Measurements from ENCODE around the gene HPGDS. TPM values are rescaled to one million over a fixed set of nuclear protein-coding genes. Genes with fewer than 3 reads are reported as not detected.

The HPGDS gene
- total and polyA plus RNA-seq, 10 of the 15 experiments (the other 5 are each of a cell fraction or from before 2014, with no cell fraction given), result not detected

GRCh38 chr4:94378047-94378446, 35.4 kb upstream of the HPGDS start (continued):
- TF ChIP-seq JUND (IDR thresholded peaks at IDR 0.05; ENCODE audit: low read depth, low read length) (no peak), MLLT1 (IDR thresholded peaks at IDR 0.05) (no peak), PAX8 (IDR thresholded peaks at IDR 0.05) (no peak), NFIC (IDR thresholded peaks at IDR 0.05; ENCODE audit: low read depth, low read length) (no peak), ZBTB4 (CRISPR knock-in tag; IDR thresholded peaks at IDR 0.05) (no peak), RBBP5 (conservative IDR thresholded peaks at IDR 0.05) (no peak), RAD21 (IDR thresholded peaks at IDR 0.05; ENCODE audit: insufficient read depth, low read depth, low read length) (no peak), JUNB (IDR thresholded peaks at IDR 0.05) (no peak), ZNF384 (IDR thresholded peaks at IDR 0.05; ENCODE audit: borderline replicate concordance, low read depth, low read length) (no peak), ETV6 (conservative IDR thresholded peaks at IDR 0.05 in 1 of 2, IDR thresholded peaks at IDR 0.05 in 1 of 2; ENCODE audit: borderline replicate concordance in 1 of 2, low read depth in 1 of 2) (no peak)
